H9 (cell line): ENCODE data around the gene KRTAP4-9. TPM values are rescaled to one million over a fixed set of nuclear protein-coding genes. Genes with fewer than 3 reads are reported as not detected.

ENCODE experiments used
- DNase-seq: peaks from one replicate; pipeline ENCODE4 v3.0.0-alpha.2; 2017
- H2AFZ ChIP-seq: one replicate; pipeline ENCODE4 v1.6.1; 2013; ENCODE audit warnings: mild to moderate bottlenecking, low read length, control low read depth, moderate library complexity
- H2AK5ac ChIP-seq: 2 replicates; pipeline ENCODE4 v1.6.1; 2013; ENCODE audit warnings: low read length, control low read depth, mixed read lengths; ENCODE audit not compliant: insufficient read length
- H2BK120ac ChIP-seq: one replicate; pipeline ENCODE4 v1.6.1; 2013; ENCODE audit warnings: low read depth, mild to moderate bottlenecking, low read length, control low read depth, inconsistent platforms; ENCODE audit not compliant: poor library complexity, severe bottlenecking
- H2BK12ac ChIP-seq: 2 replicates; pipeline ENCODE4 v1.6.1; 2013; ENCODE audit warnings: low read length, control low read depth, mixed read lengths, low read depth; ENCODE audit not compliant: insufficient read length
- H2BK15ac ChIP-seq: 2 replicates; pipeline ENCODE4 v1.6.1; 2013; ENCODE audit warnings: low read depth, low read length, control low read depth
- H2BK20ac ChIP-seq: one replicate; pipeline ENCODE4 v1.6.1; 2013; ENCODE audit warnings: low read depth, mild to moderate bottlenecking, low read length, control low read depth, inconsistent platforms; ENCODE audit not compliant: poor library complexity, severe bottlenecking
- H2BK5ac ChIP-seq: 2 replicates; pipeline ENCODE4 v1.6.1; 2013; ENCODE audit warnings: low read length, control low read depth, mixed read lengths; ENCODE audit not compliant: insufficient read length
- H3K14ac ChIP-seq: 2 replicates; pipeline ENCODE4 v1.6.1; 2013; ENCODE audit warnings: low read length, control low read depth; ENCODE audit not compliant: insufficient read depth
- H3K18ac ChIP-seq: 2 replicates; pipeline ENCODE4 v1.6.1; 2013; ENCODE audit warnings: low read depth, mild to moderate bottlenecking, mixed read lengths, low read length, control low read depth; ENCODE audit not compliant: insufficient read length
- H3K23ac ChIP-seq: 2 replicates; pipeline ENCODE4 v1.6.1; 2013; ENCODE audit warnings: low read length, control low read depth, mixed read lengths, low read depth; ENCODE audit not compliant: insufficient read length
- H3K23me2 ChIP-seq: 2 replicates; pipeline ENCODE4 v1.6.1; 2013; ENCODE audit warnings: low read depth, mild to moderate bottlenecking, mixed read lengths, low read length, control low read depth; ENCODE audit not compliant: insufficient read length, poor library complexity, severe bottlenecking
- H3K27ac ChIP-seq: 2 replicates; pipeline ENCODE4 v1.5.1; 2013; ENCODE audit warnings: low read length, control low read depth, mixed read lengths, low read depth; ENCODE audit not compliant: insufficient read length
- H3K27me3 ChIP-seq: 2 replicates; pipeline ENCODE4 v1.6.1; 2013; ENCODE audit warnings: low read length, control low read depth, inconsistent platforms; ENCODE audit not compliant: insufficient read depth
- H3K4ac ChIP-seq: 2 replicates; pipeline ENCODE4 v1.6.1; 2013; ENCODE audit warnings: low read depth, mild to moderate bottlenecking, control low read depth, inconsistent platforms, low read length, moderate library complexity
- H3K4me1 ChIP-seq: 2 replicates; pipeline ENCODE4 v1.6.1; 2013; ENCODE audit warnings: low read length, control low read depth, inconsistent platforms; ENCODE audit not compliant: insufficient read depth
- H3K4me2 ChIP-seq: 2 replicates; pipeline ENCODE4 v1.6.1; 2013; ENCODE audit warnings: low read length, control low read depth, mixed read lengths; ENCODE audit not compliant: insufficient read length, insufficient read depth
- H3K56ac ChIP-seq: 2 replicates; pipeline ENCODE4 v1.6.1; 2013; ENCODE audit warnings: low read depth, mild to moderate bottlenecking, mixed read lengths, low read length, control low read depth; ENCODE audit not compliant: insufficient read length
- H3K79me1 ChIP-seq: 2 replicates; pipeline ENCODE4 v1.6.1; 2013; ENCODE audit warnings: low read depth, mild to moderate bottlenecking, moderate library complexity, low read length, control low read depth, inconsistent platforms; ENCODE audit not compliant: insufficient read depth, poor library complexity, severe bottlenecking
- H3K79me2 ChIP-seq: 2 replicates; pipeline ENCODE4 v1.6.1; 2013; ENCODE audit warnings: low read length, control low read depth, inconsistent platforms; ENCODE audit not compliant: insufficient read depth
- H3K9ac ChIP-seq: 2 replicates; pipeline ENCODE4 v1.6.1; 2013; ENCODE audit warnings: low read length, control low read depth, mixed read lengths; ENCODE audit not compliant: insufficient read length; ENCODE audit errors: extremely low read depth
- H3K9me3 ChIP-seq: one replicate; pipeline ENCODE4 v1.6.1; 2013; ENCODE audit warnings: low read depth, low read length, inconsistent platforms; ENCODE audit not compliant: control insufficient read depth
- H3T11ph ChIP-seq: one replicate; pipeline ENCODE4 v1.6.1; 2013; ENCODE audit warnings: mild to moderate bottlenecking, low read length, control low read depth, inconsistent platforms
- H4K20me1 ChIP-seq: one replicate; pipeline ENCODE4 v1.6.1; 2013; ENCODE audit not compliant: control insufficient read depth, insufficient read length, insufficient read depth
- H4K5ac ChIP-seq: 2 replicates; pipeline ENCODE4 v1.6.1; 2013; ENCODE audit warnings: low read depth, mild to moderate bottlenecking, mixed read lengths, low read length, control low read depth; ENCODE audit not compliant: insufficient read length
- H4K8ac ChIP-seq: replicated peaks from 2 replicates; pipeline ENCODE4 v1.6.1; 2013; ENCODE audit warnings: low read length, control low read depth, mixed read lengths, low read depth; ENCODE audit not compliant: insufficient read length
- H4K91ac ChIP-seq: 2 replicates; pipeline ENCODE4 v1.6.1; 2013; ENCODE audit warnings: low read depth, mild to moderate bottlenecking, moderate library complexity, mixed read lengths, low read length, control low read depth; ENCODE audit not compliant: insufficient read length
- H3K27ac Mint-ChIP-seq, 3 experiments: 2 replicates in 2 of 3; 3 replicates in 1 of 3; pipeline ENCODE4 v1.8.0; 2020 to 2021; ENCODE audit warnings: mixed read lengths in 3 of 3, mild to moderate bottlenecking in 1 of 3, moderate library complexity in 1 of 3
- H3K27me3 Mint-ChIP-seq: 2 replicates; pipeline ENCODE4 v1.8.0; 2021; ENCODE audit warnings: low read depth, mild to moderate bottlenecking, moderate library complexity, mixed read lengths
- H3K36me3 Mint-ChIP-seq, 3 experiments: 2 replicates in 2 of 3; 3 replicates in 1 of 3; pipeline ENCODE4 v1.8.0; 2020 to 2021; ENCODE audit warnings: low read depth in 3 of 3, mixed read lengths in 3 of 3; ENCODE audit not compliant: insufficient read depth in 1 of 3
- H3K4me1 Mint-ChIP-seq, 2 experiments: 2 replicates each; pipeline ENCODE4 v1.8.0; 2020; ENCODE audit warnings: mixed read lengths in 2 of 2
- H3K4me3 Mint-ChIP-seq, 2 experiments: 2 replicates in 1 of 2; 3 replicates in 1 of 2; pipeline ENCODE4 v1.8.0; 2020 to 2021; ENCODE audit warnings: mild to moderate bottlenecking in 2 of 2, mixed read lengths in 2 of 2, moderate library complexity in 1 of 2
- H3K9me3 Mint-ChIP-seq, 2 experiments: 2 replicates in 1 of 2; 3 replicates in 1 of 2; pipeline ENCODE4 v1.8.0; 2020; ENCODE audit warnings: mild to moderate bottlenecking in 2 of 2, mixed read lengths in 2 of 2, moderate library complexity in 1 of 2
- CTCF ChIP-seq: fragments of 200-600 bp; sonication (generic); conservative IDR thresholded peaks from 3 replicates; pipeline ENCODE4 v1.8.0; 2021; ENCODE audit warnings: antibody characterized with exemption, mild to moderate bottlenecking
- total RNA-seq: library from RNA; stranded (reverse); gene quantifications from 2 replicates; pipeline ENCODE4 v1.2.1, GENCODE V29; 2021

Gene KRTAP4-9
- total RNA-seq, 1 experiment from 2014 or later, result not detected

DNA sequence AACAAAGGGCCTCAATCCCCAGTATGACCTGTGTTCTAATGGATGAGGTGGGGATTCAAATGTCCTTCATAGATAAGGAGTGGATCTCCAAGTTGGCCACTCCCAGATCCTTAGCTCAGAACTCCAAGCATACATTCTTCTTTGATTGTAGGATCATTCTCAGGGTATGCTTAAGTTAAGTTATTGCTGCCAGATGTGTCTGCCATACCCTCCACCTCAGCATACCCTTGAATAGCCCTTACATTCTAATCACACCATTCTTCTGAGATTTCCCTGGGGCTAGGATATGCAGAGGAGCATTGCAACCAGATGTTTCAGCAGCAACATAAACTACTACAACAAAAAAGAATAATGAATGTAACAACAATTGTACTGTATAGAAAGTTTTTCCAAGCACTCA, 37.9 kb upstream of the KRTAP4-9 start:
- H3K4me1 ChIP-seq, result no peaks in the 10 kb centered on the region
- no peak overlapping the region for H3K4me3 Mint-ChIP-seq
- H3K9ac ChIP-seq, result no peak overlapping the region
- H2BK15ac ChIP-seq, result no peak overlapping the region
- H3K56ac ChIP-seq, result no peak overlapping the region
- H3K27ac ChIP-seq, result no peak overlapping the region
- H3K23me2 ChIP-seq, result no peaks in the 10 kb centered on the region
- no peak overlapping the region for H3K4ac ChIP-seq
- H2BK5ac ChIP-seq, result no peak overlapping the region
- no peaks in the 10 kb centered on the region for H3K27me3 ChIP-seq
- H4K5ac ChIP-seq, result no peak overlapping the region
- no peaks in the 10 kb centered on the region for H4K20me1 ChIP-seq
- no peaks in the 10 kb centered on the region for H3K79me2 ChIP-seq
- no peak for DNase-seq
- H3K27ac Mint-ChIP-seq, result no peak overlapping the region
- no peak overlapping the region for H2AFZ ChIP-seq
- H3K79me1 ChIP-seq, result no peaks in the 10 kb centered on the region
- H3K36me3 Mint-ChIP-seq, result no peaks in the 10 kb centered on the region
- no peak overlapping the region for H3K23ac ChIP-seq
- H3K9me3 Mint-ChIP-seq, result no peaks in the 10 kb centered on the region
- no peak overlapping the region for H3K4me2 ChIP-seq
- no peak overlapping the region for H2BK20ac ChIP-seq
- no peak overlapping the region for H2AK5ac ChIP-seq
- no peak overlapping the region for H3T11ph ChIP-seq
- H4K8ac ChIP-seq, result no peak overlapping the region
- H3K27me3 Mint-ChIP-seq, result no peaks in the 10 kb centered on the region
- no peak overlapping the region for H3K14ac ChIP-seq
- TF ChIP-seq CTCF, result no peak
- no peak overlapping the region for H3K18ac ChIP-seq
- no peak overlapping the region for H2BK12ac ChIP-seq
- H4K91ac ChIP-seq, result no peak overlapping the region
- 0 out of 4 replicates have a peak, but pooled peaks cover 0 to 5% of the 10 kb centered on the region in 2 experiments for H3K4me1 Mint-ChIP-seq
- H2BK120ac ChIP-seq, result no peak overlapping the region
- no peaks in the 10 kb centered on the region for H3K9me3 ChIP-seq
